Endothelial cell of umbilical vein (primary cell): ENCODE measurements around the gene PRUNE2. TPM values are rescaled to one million over a fixed set of nuclear protein-coding genes. Genes with fewer than 3 reads are reported as not detected.

Source experiments
- BruUV-seq: library from RNA; stranded (reverse); fragments of 400-500 nt; replicated peaks from 2 replicates; lab custom pipeline; 2021; lab: Mats Ljungman, UMichigan
- CTCF ChIA-PET: fragments of 300-600, 350-600 bp; sonication (Branson Sonifier 250); formaldehyde crosslinking; loops from one replicate; lab custom pipeline; 2021; ENCODE audit warnings: antibody characterized with exemption, inconsistent platforms; lab: Charles Lee
- POLR2A ChIA-PET: fragments of 300-600, 350-600 bp; sonication (Branson Sonifier 250); formaldehyde crosslinking; loops from one replicate; lab custom pipeline; 2021; ENCODE audit warnings: antibody characterized with exemption, inconsistent platforms; lab: Charles Lee
- DNase-seq: peaks from one replicate; pipeline ENCODE4 v3.0.0-alpha.2; 2011; ENCODE audit warnings: low read depth, low spot score
- FAIRE-seq: peaks from 2 replicates; lab custom pipeline; 2011; peaks lifted over from hg19 to GRCh38; lab: Jason Lieb, UNC
- H2AFZ ChIP-seq: 2 replicates; pipeline ENCODE4 v1.6.0; 2012; ENCODE audit warnings: low read depth, low read length, control low read depth, inconsistent platforms
- H3K27ac ChIP-seq: 2 replicates; pipeline ENCODE4 v1.5.1; 2011; ENCODE audit warnings: low read depth, mild to moderate bottlenecking, control low read depth, low read length, moderate library complexity; ENCODE audit not compliant: insufficient read depth
- H3K27me3 ChIP-seq, 2 experiments: 2 replicates each; pipeline versions ENCODE4 v1.6.0 to v1.6.1; 2011; ENCODE audit warnings: low read length in 2 of 2, mixed read lengths in 1 of 2; ENCODE audit not compliant: control insufficient read depth in 2 of 2, insufficient read depth in 2 of 2
- H3K36me3 ChIP-seq, 2 experiments: 2 replicates in 1 of 2; 3 replicates in 1 of 2; pipeline ENCODE4 v1.5.1; 2011; ENCODE audit warnings: low read length in 2 of 2, mild to moderate bottlenecking in 1 of 2, moderate library complexity in 1 of 2; ENCODE audit not compliant: control insufficient read depth in 2 of 2, insufficient read depth in 2 of 2; ENCODE audit errors: extremely low read depth in 1 of 2
- H3K4me1 ChIP-seq: 3 replicates; pipeline ENCODE4 v1.5.1; 2011; ENCODE audit warnings: mild to moderate bottlenecking, low read length; ENCODE audit not compliant: control insufficient read depth, insufficient read depth; ENCODE audit errors: extremely low read depth
- H3K4me2 ChIP-seq: 2 replicates; pipeline ENCODE4 v1.6.1; 2011; ENCODE audit warnings: low read length, control low read depth, mixed read lengths; ENCODE audit not compliant: insufficient read depth
- H3K4me3 ChIP-seq, 3 experiments: fragments of 200-600 bp in 1 of 3; sonication (generic), shearing (Covaris generic) in 1 of 3; replicated peaks in 1 of 3; 2 replicates each; pipeline ENCODE4 v1.5.1; 2011 to 2016; ENCODE audit warnings: control low read depth in 3 of 3, low read length in 3 of 3, mild to moderate bottlenecking in 2 of 3, inconsistent platforms in 1 of 3, low read depth in 1 of 3, moderate library complexity in 1 of 3; ENCODE audit not compliant: insufficient read depth in 1 of 3
- H3K79me2 ChIP-seq: 2 replicates; pipeline ENCODE4 v1.6.0; 2012; ENCODE audit warnings: low read length, inconsistent platforms; ENCODE audit not compliant: control insufficient read depth, insufficient read depth
- H3K9ac ChIP-seq: replicated peaks from 2 replicates; pipeline ENCODE3; 2011; ENCODE audit warnings: low read length, control low read depth; ENCODE audit not compliant: insufficient read depth; ENCODE audit errors: extremely low read depth
- H3K9me1 ChIP-seq: replicated peaks from 3 replicates; pipeline ENCODE4 v1.6.0; 2011; ENCODE audit warnings: mild to moderate bottlenecking, low read length; ENCODE audit not compliant: control insufficient read depth, insufficient read depth; ENCODE audit errors: extremely low read depth
- H3K9me3 ChIP-seq: replicated peaks from 2 replicates; pipeline ENCODE4 v1.5.1; 2012; ENCODE audit warnings: low read length, inconsistent platforms; ENCODE audit not compliant: control insufficient read depth, insufficient read depth
- H4K20me1 ChIP-seq: replicated peaks from 2 replicates; pipeline ENCODE3; 2011; ENCODE audit warnings: mild to moderate bottlenecking, low read length; ENCODE audit not compliant: control insufficient read depth, insufficient read depth; ENCODE audit errors: extremely low read depth
- CTCF ChIP-seq, 2 donors: IDR thresholded peaks; 1 replicate in 1 of 2; 2 replicates in 1 of 2; pipeline ENCODE4 v1.5.1; 2011; ENCODE audit warnings: low read length in 2 of 2, mild to moderate bottlenecking in 2 of 2, moderate library complexity in 2 of 2, control low read depth in 1 of 2, inconsistent platforms in 1 of 2, low read depth in 1 of 2; ENCODE audit not compliant: insufficient read depth in 1 of 2; ENCODE audit errors: extremely low read depth in 1 of 2
- EZH2 ChIP-seq: IDR thresholded peaks from 2 replicates; pipeline ENCODE4 v1.6.1; 2012; ENCODE audit warnings: borderline replicate concordance, low read depth, mild to moderate bottlenecking, moderate library complexity, low read length, inconsistent platforms; ENCODE audit not compliant: severe bottlenecking
- FOS ChIP-seq: IDR thresholded peaks from 2 replicates; pipeline ENCODE4 v1.6.1; 2011; ENCODE audit warnings: mild to moderate bottlenecking, low read length, moderate library complexity, borderline replicate concordance; ENCODE audit not compliant: insufficient read depth
- GATA2 ChIP-seq: IDR thresholded peaks from 2 replicates; pipeline ENCODE4 v1.7.0; 2011; ENCODE audit warnings: low read depth, mild to moderate bottlenecking, moderate library complexity, mixed read lengths, low read length; ENCODE audit not compliant: insufficient read length, insufficient read depth
- JUN ChIP-seq: IDR thresholded peaks from 2 replicates; pipeline ENCODE4 v1.6.1; 2011; ENCODE audit warnings: borderline replicate concordance, low read depth; ENCODE audit not compliant: insufficient read length, insufficient read depth
- MYC ChIP-seq: IDR thresholded peaks from one replicate; pipeline ENCODE4 v1.6.1; 2011; ENCODE audit warnings: mild to moderate bottlenecking, low read depth, low read length
- POLR2A ChIP-seq: IDR thresholded peaks from 2 replicates; pipeline ENCODE4 v1.6.1; 2012; ENCODE audit warnings: low read depth, mild to moderate bottlenecking, control low read depth, low read length
- POLR2AphosphoS5 ChIP-seq: IDR thresholded peaks from 2 replicates; pipeline ENCODE4 v1.6.1; 2012; ENCODE audit warnings: low read depth, mild to moderate bottlenecking, control low read depth, low read length, moderate library complexity; ENCODE audit not compliant: insufficient read depth
- dilution Hi-C: fragments of 300-500 bp; cut with MboI; formaldehyde crosslinking; loops from one replicate; pipeline ENCODE4 v1.15.0; 2019; ENCODE audit warnings: low sequenced_read_pairs; ENCODE audit not compliant: extremely low pct_ligation_motif_present
- intact Hi-C: fragments of 100-400 bp; cut with micrococcal nuclease; formaldehyde crosslinking; loops from one replicate; pipeline ENCODE4 v1.10.0; 2022
- polyA plus RNA-seq, 4 experiments: library from polyadenylated mRNA; depleted of rRNA in 3 of 4; stranded (reverse) in 3 of 4; unstranded in 1 of 4; fragments of >200 nt; gene quantifications; 2 replicates each; pipeline versions ENCODE4 v1.2.1 to v1.2.3, GENCODE V29; 2011 to 2012; ENCODE audit warnings: missing spikeins in 1 of 4
- total RNA-seq: library from RNA; stranded (reverse); gene quantifications from 2 replicates; pipeline ENCODE4 v1.2.3, GENCODE V29; 2021

Gene PRUNE2
- total and polyA plus RNA-seq, 2 donors (not counting 3 experiments of a cell fraction or from before 2014, with no cell fraction given): 15.8 to 21.7 TPM

- Histone ChIP-seq H3K27me3 (no peaks in the 10 kb centered on the region), H3K9me1 (no peaks in the 10 kb centered on the region), H3K4me3 (no peak overlapping the region), H2AFZ (no peak overlapping the region), H4K20me1 (no peaks in the 10 kb centered on the region), H3K4me2 (no peak overlapping the region), H3K9me3 (no peaks in the 10 kb centered on the region), H3K79me2 (no peaks in the 10 kb centered on the region), H3K4me1 (peaks cover 2% of the 10 kb centered on the region), H3K27ac (no peak overlapping the region), H3K9ac (no peak overlapping the region), H3K36me3 (no peaks in the 10 kb centered on the region)
- CTCF ChIA-PET: interaction anchor here (1.1 kb wide), 1 partner anchor 10 kb away, joined by 3 read pairs; no protein-coding TSS in a partner anchor
- dilution Hi-C loops: no loop called here
- intact Hi-C loops: loop anchor here (5.0 kb wide), 1 partner anchor 117 kb away; the partner anchor contains the start of gene GCNT1
- POLR2A ChIA-PET: no interaction called here
- DNase-seq (no peak), FAIRE-seq (no peak)
- no peak for TF ChIP-seq POLR2AphosphoS5
- TF ChIP-seq EZH2: no peak
- no peak for TF ChIP-seq FOS
- no peak for TF ChIP-seq POLR2A
- TF ChIP-seq GATA2: no peak
- TF ChIP-seq CTCF (IDR thresholded peaks at IDR 0.05; ENCODE audit: extremely low read depth in 1 of 2, insufficient read depth in 1 of 2, low read depth in 1 of 2, low read length in 2 of 2): no peak
- no peak for TF ChIP-seq MYC
- no peak for TF ChIP-seq JUN
- no TSS peak for BruUV-seq
These were observed 331.8 kb downstream of the PRUNE2 start for GRCh38 chr9:76573905-76574760.
